Measurements from ENCODE around the gene EVX2.

GRCh38 chr2:176081837-176082524, 1.8 kb downstream of the EVX2 start:
- TF ChIP-seq CTCF (IDR thresholded peaks at IDR 0.05; ENCODE audit: low read length) (no peak), EZH2 (IDR thresholded peaks at IDR 0.05; ENCODE audit: borderline replicate concordance, low read length) (no peak)

Measured in OCI-LY1 (cell line).